Urothelium cell line (cell line): ENCODE data around the gene NUTM1.

Experiments
- DNase-seq: peaks from one replicate; pipeline ENCODE4 v3.0.0; 2011; ENCODE audit warnings: low spot score, mixed read lengths
- FAIRE-seq: peaks from 2 replicates; lab custom pipeline; 2011; peaks lifted over from hg19 to GRCh38; lab: Jason Lieb, UNC

NUTM1 gene, protein sequence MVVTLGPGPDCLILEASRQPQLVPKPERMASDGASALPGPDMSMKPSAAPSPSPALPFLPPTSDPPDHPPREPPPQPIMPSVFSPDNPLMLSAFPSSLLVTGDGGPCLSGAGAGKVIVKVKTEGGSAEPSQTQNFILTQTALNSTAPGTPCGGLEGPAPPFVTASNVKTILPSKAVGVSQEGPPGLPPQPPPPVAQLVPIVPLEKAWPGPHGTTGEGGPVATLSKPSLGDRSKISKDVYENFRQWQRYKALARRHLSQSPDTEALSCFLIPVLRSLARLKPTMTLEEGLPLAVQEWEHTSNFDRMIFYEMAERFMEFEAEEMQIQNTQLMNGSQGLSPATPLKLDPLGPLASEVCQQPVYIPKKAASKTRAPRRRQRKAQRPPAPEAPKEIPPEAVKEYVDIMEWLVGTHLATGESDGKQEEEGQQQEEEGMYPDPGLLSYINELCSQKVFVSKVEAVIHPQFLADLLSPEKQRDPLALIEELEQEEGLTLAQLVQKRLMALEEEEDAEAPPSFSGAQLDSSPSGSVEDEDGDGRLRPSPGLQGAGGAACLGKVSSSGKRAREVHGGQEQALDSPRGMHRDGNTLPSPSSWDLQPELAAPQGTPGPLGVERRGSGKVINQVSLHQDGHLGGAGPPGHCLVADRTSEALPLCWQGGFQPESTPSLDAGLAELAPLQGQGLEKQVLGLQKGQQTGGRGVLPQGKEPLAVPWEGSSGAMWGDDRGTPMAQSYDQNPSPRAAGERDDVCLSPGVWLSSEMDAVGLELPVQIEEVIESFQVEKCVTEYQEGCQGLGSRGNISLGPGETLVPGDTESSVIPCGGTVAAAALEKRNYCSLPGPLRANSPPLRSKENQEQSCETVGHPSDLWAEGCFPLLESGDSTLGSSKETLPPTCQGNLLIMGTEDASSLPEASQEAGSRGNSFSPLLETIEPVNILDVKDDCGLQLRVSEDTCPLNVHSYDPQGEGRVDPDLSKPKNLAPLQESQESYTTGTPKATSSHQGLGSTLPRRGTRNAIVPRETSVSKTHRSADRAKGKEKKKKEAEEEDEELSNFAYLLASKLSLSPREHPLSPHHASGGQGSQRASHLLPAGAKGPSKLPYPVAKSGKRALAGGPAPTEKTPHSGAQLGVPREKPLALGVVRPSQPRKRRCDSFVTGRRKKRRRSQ

GRCh38 chr15:34342737-34343575 lies at the start of gene NUTM1, which contains the start of gene NOP10:
NUTM1 (plus strand) TSS chr15:34343315; CDS start chr15:34343697, 382 bp downstream.
NOP10 (minus strand) TSS chr15:34343136; CDS start chr15:34343073, 63 bp downstream.
- FAIRE-seq, result no peak
- DNase-seq, result peak; percentile 86

- FAIRE-seq (no peak), DNase-seq (no peak)
Observed at GRCh38 chr15:34297059-34297458, 46.1 kb upstream of the NUTM1 start.

DNA sequence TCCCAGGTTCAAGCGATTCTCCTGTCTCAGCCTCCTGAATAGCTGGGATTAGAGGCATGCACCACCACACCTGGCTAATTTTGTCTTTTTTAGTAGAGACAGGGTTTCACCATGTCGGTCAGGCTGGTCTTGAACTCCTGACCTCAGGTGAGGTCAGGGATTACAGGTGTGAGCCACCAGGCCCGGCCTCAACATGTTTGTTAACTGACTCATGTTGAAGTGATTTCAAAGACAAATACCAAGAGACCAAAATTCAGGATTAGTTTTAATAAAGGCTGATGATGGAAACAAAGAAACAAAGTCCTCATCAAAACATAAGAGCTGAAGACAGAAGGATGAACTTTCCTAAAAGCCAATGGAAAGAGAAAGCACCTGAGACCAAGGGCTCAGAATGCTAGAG lies 42.1 kb upstream of the NUTM1 start:
- FAIRE-seq, result no peak

DNA sequence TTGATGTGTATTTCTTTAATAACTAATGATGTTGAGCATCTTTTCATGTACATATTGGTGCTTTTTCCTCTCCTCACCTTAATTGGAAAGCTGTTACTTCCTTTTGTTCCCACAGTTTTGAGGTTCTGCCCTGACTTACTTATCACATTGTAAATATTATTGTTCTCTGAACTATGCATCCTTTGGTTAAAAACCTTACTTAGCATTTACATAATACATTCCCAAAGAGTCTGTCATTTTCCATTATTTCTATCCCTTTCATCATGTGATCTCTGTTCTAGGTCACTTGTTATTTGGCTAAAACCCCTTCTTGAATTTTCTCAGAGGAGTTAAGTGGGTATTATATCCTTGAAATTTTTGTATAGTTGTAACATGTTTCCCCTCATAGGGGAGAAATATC lies 38.5 kb upstream of the NUTM1 start:
- FAIRE-seq (no peak), DNase-seq (no peak)

More for the DNA sequence above, 42.1 kb upstream of the NUTM1 start:
- DNase-seq, result no peak

DNA sequence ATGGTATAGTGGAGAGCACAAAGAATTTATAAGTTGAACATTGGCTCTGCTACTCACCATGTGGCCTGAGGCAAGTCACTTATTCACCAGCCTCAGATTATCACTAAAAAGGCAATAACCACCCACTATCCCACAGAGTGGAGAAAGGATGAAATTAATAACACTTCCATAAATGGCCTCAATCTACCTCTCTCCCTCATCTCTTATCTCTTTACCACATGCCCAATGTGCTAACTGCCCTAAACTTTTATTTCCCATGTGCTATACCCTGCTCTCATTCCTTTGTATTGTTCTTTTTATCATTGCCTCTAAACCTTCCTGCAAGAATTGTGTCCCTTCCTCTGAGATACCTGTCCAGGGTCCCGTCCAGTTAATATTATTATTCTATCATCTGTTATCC lies 31.6 kb upstream of the NUTM1 start:
- FAIRE-seq (no peak), DNase-seq (no peak)

DNA sequence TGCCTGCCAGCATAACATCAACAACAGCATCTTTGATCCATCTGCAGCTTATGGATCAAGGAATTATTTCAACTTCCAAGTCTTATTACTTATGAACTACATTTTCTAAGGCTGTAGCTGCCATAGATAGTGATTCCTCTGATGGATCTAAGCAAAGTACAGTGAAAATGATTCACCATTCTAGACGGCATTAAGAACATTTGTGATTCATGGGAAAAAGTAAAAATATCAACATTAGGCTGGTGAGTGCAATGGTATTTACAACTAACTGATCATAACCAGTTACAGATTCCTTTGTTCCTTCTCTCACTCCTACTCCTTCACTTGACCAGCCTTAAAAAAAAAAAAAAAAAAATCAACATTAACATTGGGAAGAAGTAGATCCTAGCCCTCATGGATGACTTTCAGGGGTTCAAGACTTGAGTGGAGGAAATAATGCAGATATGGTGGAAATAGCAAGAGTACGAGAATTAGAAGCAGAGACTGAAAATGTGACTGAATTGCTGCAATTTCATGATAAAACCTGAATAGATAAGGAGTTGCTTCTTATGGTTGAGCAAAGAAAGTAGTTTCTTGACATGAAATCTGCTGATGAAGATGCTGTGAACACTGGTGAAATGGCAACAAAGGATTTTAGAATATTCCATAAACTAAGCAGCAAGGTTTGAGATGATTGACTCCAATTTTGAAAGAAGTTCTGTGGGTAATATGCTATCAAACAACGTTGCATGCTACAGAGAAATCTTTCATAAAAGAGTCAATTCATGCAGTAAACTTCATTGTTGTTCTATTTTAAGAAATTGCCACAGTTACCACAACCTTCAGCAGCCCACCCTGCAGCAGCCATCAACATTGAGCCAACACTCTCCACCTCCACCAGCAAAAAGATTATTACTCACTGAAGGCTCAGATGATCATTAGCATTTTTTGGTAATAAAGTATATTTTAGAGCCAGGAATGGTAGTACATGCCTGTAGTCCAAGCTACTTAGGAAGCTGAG lies 28.3 kb upstream of the NUTM1 start:
- no peak for FAIRE-seq

DNA sequence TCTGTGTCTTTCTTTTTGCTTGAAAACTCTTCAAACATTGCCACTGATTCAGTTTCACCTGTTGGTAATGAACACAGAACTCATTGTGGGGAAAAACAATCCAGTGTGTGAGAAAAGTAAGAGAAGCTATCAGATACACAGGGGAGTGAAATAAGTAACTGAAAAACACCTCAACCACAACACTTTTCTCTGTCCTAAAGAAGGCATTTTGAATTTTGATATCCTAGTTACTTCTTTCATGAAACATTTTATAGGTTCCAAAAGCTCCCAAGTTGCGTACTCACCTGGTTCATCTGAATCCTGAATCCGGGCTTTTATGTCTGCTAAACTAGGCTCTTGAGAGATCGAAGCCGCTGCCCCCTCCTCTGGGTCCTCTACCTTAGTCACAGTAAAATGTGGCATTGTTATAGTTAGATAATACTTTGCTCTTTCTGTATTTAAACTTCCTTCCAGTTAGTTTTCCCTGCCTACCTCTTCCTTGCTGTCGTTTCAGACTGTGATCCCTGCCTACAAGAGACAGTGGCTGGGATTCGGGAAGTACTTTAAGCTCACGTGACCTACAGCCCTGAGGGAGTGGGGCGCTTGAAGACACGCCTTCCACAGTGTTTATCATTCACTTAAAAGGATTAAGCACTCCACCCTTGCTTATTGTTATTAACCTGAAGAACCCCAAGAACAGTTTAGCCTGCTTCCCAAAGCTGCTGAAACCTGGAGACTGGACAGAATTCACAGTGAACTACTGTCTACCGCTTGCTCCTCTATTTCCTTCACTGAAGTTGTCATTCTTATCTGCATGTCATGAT lies 24.6 kb upstream of the NUTM1 start:
- peak; percentile 55 for DNase-seq
- FAIRE-seq, result no peak

More for the DNA sequence above, 28.3 kb upstream of the NUTM1 start:
- no peak for DNase-seq

- FAIRE-seq, result no peak
Observed at GRCh38 chr15:34323217-34323616, 19.9 kb upstream of the NUTM1 start.

GRCh38 chr15:34324933-34325332 lies 18.2 kb upstream of the NUTM1 start:
- DNase-seq (no peak), FAIRE-seq (no peak)

More at GRCh38 chr15:34323217-34323616, 19.9 kb upstream of the NUTM1 start:
- no peak for DNase-seq

DNA sequence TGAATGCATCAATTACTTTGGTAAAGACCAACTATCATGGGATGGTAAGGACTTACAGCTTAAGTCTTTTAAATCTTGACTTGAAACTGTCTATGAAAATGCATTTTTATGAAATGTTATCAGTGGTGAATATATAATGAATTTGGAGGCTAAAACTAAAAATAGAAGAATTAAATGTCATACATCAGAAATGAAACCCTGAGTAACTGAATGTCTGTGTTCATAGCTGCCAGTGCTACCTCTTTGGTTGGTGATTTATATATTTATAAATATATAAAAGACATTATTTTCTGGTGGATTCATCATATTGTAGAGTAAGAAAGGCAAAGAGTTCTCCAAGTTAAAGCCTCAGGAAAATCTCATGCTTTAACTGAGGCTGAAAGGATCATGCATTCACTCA lies 17.7 kb upstream of the NUTM1 start:
- DNase-seq (no peak), FAIRE-seq (no peak)

- DNase-seq, result no peak
- FAIRE-seq, result no peak
Observed at GRCh38 chr15:34327906-34328305, 15.2 kb upstream of the NUTM1 start.

DNA sequence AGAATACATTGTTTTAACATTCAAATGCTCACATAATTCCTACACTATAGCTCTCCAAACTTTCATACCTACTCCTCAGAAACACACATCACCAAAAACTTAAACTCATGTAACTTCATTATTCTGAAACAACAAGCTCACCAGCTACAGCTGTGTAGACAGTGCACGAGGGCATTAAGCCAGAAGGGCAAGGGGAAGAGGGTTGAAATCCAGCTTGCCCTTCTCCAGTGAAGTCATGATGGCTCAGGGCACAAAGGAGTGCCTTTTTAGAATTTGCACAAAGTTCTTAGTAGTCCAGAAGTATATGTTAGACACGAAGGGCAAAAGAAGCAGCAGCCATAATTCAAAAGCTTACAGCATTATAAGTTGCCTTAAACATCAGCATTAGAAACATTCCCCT lies 14.1 kb upstream of the NUTM1 start:
- DNase-seq (no peak), FAIRE-seq (no peak)

DNA sequence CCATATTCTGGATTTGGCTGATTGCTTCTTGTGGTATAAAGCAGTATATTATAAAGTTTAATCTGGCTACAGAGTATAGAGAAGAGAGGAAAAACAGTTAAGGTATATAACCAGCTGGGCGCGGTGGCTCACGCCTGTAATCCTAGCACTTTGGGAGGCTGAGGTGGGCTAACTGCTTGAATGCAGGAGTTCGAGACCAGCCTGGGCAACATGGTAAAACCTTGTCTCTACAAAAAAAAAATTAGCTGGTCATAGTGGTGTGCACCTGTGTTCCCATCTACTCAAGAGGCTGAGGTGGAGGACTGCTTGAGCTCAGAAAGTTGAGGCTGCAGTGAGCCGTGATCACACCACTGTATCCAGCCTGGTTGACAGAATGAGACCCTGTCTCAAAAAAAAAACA lies 12.8 kb upstream of the NUTM1 start:
- no peak for FAIRE-seq
- no peak for DNase-seq

DNA sequence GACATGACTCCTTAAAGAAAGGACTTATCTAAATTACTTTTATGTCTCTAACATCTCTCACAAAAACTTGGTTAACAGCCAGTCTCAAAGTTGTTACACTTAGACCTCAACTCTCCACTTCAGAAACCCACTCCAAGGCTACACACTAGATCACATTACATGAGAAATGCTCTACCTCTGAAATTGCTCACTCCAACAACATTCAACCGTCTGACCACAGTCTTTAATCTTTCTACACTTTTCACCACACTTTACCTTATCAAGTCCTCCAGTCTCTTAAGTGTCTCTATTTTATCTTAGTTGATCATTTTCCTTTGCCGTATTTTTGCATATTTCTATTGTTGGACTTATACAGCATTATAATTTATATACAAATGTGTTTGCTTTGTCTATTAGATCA lies 11.3 kb upstream of the NUTM1 start:
- FAIRE-seq (no peak), DNase-seq (no peak)

DNA sequence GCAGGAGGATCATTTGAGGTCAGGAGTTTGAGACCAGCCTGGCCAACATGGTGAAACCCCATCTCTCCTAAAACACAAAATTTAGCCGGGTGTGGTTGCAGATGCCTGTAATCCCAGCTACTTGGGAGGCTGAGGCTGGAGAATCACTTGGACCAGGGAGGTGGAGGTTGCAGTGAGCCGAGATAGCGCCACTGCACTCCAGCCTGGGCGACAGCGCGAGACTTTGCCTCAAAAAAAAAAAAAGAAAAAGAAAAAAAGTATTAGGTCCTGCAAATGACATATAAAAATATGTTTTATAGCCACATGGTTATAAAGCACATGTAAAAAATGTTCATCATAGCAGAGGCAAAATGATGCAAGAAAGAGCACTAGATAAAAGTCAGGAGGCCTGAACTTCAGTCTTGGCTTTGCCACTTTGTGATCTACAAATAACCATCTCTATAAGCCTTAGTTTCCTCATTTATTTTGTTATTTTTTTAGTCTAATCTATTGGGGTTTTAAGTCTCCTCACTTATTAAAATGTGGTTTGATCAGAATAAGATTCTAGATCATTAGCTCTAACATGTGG lies 10.5 kb upstream of the NUTM1 start:
- FAIRE-seq (no peak), DNase-seq (no peak)

DNA sequence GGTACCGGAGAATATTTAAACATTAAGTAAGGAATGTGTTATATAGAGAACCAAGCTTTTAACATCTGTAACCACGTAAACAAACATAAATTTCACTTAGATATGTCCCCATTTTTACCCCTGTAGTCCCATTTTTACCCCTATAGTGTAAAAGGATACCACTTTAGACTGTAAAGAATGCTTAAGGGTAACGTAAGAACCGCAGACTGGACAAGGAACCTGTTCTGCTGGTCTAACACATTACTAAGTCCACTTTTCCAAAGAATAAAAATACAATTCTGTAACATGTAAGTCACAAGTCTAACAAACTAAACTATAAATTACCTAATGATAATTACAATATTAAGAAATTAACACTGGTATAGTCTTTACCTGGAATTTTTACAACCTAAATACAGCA lies 8.4 kb upstream of the NUTM1 start:
- FAIRE-seq (no peak), DNase-seq (no peak)

- FAIRE-seq (no peak), DNase-seq (no peak)
Observed at GRCh38 chr15:34335176-34336032, 7.7 kb upstream of the NUTM1 start.
